Esophagus squamous epithelium (tissue), 5 donors: ENCODE measurements around the gene WASHC2C. TPM values are rescaled to one million over a fixed set of nuclear protein-coding genes. Genes with fewer than 3 reads are reported as not detected.
"Not testable (repeated sequence)": the region's sequence is repeated elsewhere in the genome, so short reads cannot be mapped to it uniquely, and the experiment has no call there.

Experiments
- DNase-seq: peaks from one replicate; lab custom pipeline; 2025; lab: John Stamatoyannopoulos, UW
- H3K27ac ChIP-seq, 4 donors: fragments of 200-600 bp; sonication (generic); one replicate each; pipeline ENCODE4 v1.5.1; 2016 to 2019; ENCODE audit warnings: mild to moderate bottlenecking in 1 of 4
- H3K27me3 ChIP-seq, 4 donors: fragments of 200-600 bp; sonication (generic); 1 replicate in 3 of 4; 2 replicates in 1 of 4; pipeline versions ENCODE4 v1.5.1 to v1.6.0; 2017 to 2021; ENCODE audit warnings: antibody characterized with exemption in 1 of 4
- H3K36me3 ChIP-seq, 3 donors: fragments of 200-600 bp; sonication (generic); one replicate each; pipeline ENCODE4 v1.5.1; 2016 to 2019
- H3K4me1 ChIP-seq, 3 donors: fragments of 200-600 bp; sonication (generic); one replicate each; pipeline ENCODE4 v1.5.1; 2017 to 2019
- H3K4me3 ChIP-seq, 4 donors: fragments of 200-600 bp; sonication (generic); 1 replicate in 3 of 4; 2 replicates in 1 of 4; pipeline ENCODE4 v1.5.1; 2016 to 2019; ENCODE audit warnings: mild to moderate bottlenecking in 2 of 4, moderate library complexity in 1 of 4
- H3K9me3 ChIP-seq, 3 donors: fragments of 200-600 bp; sonication (generic); one replicate each; pipeline ENCODE4 v1.5.1; 2016 to 2019
- WGBS, 2 donors: methylation state at CpG; one replicate each; pipeline ENCODE4 v1.1.5; 2018; 5-methylcytosine and 5-hydroxymethylcytosine counted together
- intact Hi-C: fragments of 100-400 bp; cut with DNase I; formaldehyde crosslinking; loops from one replicate; pipeline ENCODE4 v1.15.0; 2022
- total RNA-seq, 4 donors: library from RNA; depleted of rRNA; stranded (reverse); fragments of >200 nt; gene quantifications; one replicate each; pipeline ENCODE4 v1.1.0, GENCODE V29; 2016
- donor health status: DM: yes; HTN: yes; CAD: no.

WASHC2C gene
- total RNA-seq, 4 donors from 2014 or later = 18.9 to 30.1 (median 19.7) TPM

DNA sequence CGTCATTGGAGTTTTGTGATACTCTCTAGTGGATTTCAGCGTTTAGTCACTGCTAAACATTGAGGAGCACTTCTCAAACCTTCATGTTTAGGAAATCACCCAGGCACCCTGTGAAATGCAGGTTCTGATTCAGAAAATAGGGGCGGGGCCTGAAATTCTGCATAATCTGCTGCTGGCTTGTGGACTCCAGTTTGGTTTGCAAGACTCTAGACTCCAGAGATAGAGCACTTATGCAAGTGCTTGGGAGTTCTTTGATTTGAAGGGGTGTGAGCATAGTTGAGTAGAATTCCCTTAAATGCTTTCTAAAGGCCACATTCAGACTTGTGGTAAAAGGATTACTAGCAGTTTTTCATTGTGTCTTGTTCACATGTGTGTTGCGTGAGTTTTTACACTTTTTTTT lies 41.3 kb downstream of the WASHC2C start:
- DNase-seq, H3K4me3 ChIP-seq, intact Hi-C loops, H3K27ac ChIP-seq, H3K9me3 ChIP-seq, H3K27me3 ChIP-seq, H3K4me1 ChIP-seq: not testable (repeated sequence)
- WGBS, 2 donors = 83 to 93% methylated on average over 3 to 4 of the region's 4 CpGs
- peaks cover 0 to 50% (median under 1%) of the 10 kb centered on the region in 3 donors for H3K36me3 ChIP-seq

DNA sequence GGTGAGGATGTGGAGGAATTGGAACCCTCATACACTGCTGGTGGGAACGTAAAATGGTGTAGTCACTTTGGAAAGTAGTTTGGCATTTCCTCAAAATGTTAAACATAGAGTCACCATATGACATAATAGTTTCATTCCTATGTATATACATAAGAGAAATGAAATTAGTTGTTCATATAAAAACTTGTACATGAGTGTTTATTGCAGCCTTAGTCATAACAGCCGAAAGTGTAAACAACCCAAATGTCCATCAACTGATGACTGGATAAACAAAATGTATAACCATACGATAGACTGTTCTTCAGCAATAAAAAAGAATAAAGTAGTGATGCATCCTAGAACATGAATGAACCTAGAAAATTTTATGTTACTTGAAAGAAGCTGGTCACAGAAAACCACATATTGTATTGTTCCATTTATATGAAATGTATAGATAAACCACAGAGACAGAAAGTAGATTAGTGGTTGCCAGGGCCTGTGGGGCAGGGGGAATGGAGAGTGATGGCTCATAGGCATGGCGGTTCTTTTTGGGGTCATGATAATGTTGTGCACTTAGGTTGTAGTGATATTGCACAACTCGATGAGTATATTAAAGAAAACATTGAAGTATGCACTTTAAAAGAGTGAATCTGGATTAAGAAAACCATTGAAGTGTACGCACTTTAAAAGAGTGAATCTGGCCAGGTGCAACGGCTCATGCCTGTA lies 44.8 kb downstream of the WASHC2C start:
- H3K27ac ChIP-seq, H3K27me3 ChIP-seq, DNase-seq, H3K4me3 ChIP-seq, intact Hi-C loops, H3K9me3 ChIP-seq, H3K4me1 ChIP-seq: not testable (repeated sequence)
- 89 to 91% methylated on average over 4 to 5 of the region's 7 CpGs for WGBS, 2 donors
- peaks cover 0 to 49% (median 3%) of the 10 kb centered on the region in 3 donors for H3K36me3 ChIP-seq

DNA sequence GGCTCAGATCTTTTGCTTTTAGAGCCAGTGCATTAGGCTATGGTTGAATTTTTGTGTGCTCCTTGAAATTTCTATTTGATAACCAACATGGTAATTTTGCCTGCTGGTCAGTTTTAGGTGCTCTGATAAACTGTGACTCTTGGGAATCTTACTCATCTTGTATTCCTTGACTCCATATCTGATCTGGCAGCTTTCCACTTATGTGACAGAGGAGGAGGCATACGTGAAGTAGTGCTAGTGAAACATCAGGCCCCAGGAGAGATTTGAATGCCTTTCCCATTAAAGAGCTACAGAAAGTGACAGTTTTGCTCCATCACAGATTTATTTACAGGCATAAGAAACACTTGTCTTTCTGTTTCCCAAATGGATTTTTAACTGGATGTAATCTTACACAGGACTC lies 59.2 kb downstream of the WASHC2C start:
- no CpG with 5 or more reads among the region's 1 CpG for WGBS, 2 donors
- H3K4me1 ChIP-seq, DNase-seq, H3K9me3 ChIP-seq, intact Hi-C loops, H3K27me3 ChIP-seq, H3K27ac ChIP-seq, H3K4me3 ChIP-seq: not testable (repeated sequence)
- peaks cover 0 to 71% (median 8%) of the 10 kb centered on the region in 3 donors for H3K36me3 ChIP-seq

DNA sequence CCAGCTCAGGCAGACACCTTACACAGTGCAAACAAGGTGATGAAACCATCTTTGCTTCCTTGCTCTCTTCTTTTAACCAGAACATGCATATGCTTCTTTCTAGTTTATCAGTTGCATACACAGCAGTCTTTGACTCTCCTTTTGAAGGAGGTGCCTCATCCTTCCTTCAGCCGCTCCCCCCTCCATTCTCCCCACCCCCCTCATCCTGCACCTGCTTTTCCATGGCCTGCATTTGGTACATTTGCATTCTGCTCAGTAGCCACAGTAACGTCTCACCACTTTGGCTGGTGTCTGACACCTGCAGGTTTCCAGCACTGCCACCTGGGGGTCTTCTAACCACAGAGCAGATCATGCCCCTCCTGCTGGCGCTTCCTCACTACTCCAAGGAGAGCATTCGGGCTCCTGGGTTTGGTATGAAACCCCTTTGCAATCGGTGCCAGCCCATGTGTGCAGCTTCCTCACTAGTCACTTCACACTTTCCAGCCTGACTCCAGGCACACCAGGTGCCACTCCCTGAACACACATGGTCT lies 60.2 kb downstream of the WASHC2C start:
- H3K4me1 ChIP-seq, H3K4me3 ChIP-seq, intact Hi-C loops, H3K27ac ChIP-seq, H3K27me3 ChIP-seq, DNase-seq, H3K9me3 ChIP-seq: not testable (repeated sequence)
- H3K36me3 ChIP-seq = peaks cover 0 to 81% (median 8%) of the 10 kb centered on the region in 3 donors
- WGBS, 2 donors = 60% methylated on average over 1 of the region's 5 CpGs; no CpG with 5 or more reads in 1 of the 2 donors

DNA sequence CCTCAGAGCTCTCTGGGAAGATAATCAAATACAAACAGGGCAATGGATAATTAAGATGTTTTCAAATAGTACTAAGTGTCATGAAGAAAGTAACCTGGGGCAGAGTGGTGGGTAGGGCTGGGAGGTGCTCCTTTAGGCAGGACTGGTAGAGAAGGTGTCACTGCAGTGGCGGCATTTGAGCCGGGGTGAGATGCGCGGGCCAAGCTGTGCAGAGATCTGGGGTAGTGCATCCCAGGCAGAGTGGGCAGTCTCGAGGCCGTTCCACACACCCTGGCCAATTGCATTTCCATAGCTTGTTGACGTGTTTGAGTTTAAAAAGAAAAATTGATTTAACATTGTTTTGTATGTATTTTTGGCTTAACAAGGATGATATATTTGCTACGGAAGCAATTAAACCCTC lies 62.9 kb downstream of the WASHC2C start:
- H3K4me3 ChIP-seq, H3K4me1 ChIP-seq, H3K27ac ChIP-seq, intact Hi-C loops, DNase-seq, H3K9me3 ChIP-seq, H3K27me3 ChIP-seq: not testable (repeated sequence)
- WGBS, 2 donors = 93 to 94% methylated on average over 7 to 8 of the region's 8 CpGs
- peaks cover 0 to 84% (median 8%) of the 10 kb centered on the region in 3 donors for H3K36me3 ChIP-seq

DNA sequence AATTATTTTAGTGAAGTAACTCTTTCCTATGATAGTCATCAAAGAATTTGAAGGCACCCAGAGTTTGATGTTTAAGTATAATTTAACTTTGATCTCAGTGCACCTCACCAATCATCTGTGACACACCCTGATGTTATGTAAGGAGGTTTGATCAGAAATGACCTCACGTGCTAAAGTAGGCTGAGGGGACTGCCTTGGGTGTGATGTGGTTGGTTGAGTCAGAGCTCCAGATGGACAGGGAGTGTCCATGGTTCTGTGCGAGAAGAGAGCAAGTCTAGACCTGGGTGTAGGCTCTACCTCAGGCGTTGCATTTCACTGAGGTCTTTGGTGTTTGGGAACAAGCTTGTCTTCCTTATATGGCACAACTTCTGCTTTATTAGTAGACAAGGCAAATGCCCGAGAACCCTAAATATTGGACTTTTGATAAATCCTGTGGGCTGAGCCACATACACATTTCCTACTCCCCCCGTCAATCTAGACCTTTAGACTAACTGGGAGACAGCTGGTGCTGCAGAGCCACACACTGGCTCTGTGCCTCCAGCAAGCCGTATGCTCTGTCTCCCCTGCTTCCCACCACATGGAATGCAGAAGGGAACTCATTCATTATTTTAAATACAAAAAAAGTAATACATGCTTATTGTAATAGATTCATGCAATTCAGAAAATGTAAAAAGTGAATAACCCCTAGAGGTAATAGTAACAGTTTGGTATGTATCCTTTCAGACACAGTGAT lies 63.8 kb downstream of the WASHC2C start:
- peaks cover 0 to 76% (median 8%) of the 10 kb centered on the region in 3 donors for H3K36me3 ChIP-seq
- intact Hi-C loops, H3K27me3 ChIP-seq, H3K9me3 ChIP-seq, DNase-seq, H3K27ac ChIP-seq, H3K4me1 ChIP-seq, H3K4me3 ChIP-seq: not testable (repeated sequence)
- 62 to 63% methylated on average over 4 to 5 of the region's 6 CpGs for WGBS, 2 donors

DNA sequence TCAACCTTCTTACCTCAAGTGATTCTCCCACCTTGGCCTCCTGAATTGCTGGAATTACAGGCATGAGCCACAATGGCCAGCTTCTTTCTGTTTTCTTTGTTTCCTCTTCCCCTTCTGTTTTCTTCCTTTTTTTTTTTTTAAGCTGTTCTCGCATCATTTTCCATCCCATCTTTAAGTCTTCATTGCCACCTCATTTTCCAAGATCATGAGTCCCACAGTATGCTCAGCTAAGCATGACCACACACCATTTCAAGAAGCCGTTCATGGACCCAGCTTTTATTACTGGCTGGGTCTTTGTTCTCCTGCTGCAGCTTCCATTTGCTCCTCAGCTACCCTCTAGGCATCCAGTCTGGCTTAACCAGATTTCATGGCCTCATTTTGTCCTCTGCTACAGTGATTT lies 67.7 kb downstream of the WASHC2C start:
- intact Hi-C loops, H3K4me1 ChIP-seq, DNase-seq, H3K27ac ChIP-seq, H3K4me3 ChIP-seq, H3K27me3 ChIP-seq, H3K9me3 ChIP-seq: not testable (repeated sequence)
- 36 to 47% methylated on average over 2 of the region's 2 CpGs for WGBS, 2 donors
- H3K36me3 ChIP-seq = peaks cover 0 to 40% (median 0%) of the 10 kb centered on the region in 3 donors

DNA sequence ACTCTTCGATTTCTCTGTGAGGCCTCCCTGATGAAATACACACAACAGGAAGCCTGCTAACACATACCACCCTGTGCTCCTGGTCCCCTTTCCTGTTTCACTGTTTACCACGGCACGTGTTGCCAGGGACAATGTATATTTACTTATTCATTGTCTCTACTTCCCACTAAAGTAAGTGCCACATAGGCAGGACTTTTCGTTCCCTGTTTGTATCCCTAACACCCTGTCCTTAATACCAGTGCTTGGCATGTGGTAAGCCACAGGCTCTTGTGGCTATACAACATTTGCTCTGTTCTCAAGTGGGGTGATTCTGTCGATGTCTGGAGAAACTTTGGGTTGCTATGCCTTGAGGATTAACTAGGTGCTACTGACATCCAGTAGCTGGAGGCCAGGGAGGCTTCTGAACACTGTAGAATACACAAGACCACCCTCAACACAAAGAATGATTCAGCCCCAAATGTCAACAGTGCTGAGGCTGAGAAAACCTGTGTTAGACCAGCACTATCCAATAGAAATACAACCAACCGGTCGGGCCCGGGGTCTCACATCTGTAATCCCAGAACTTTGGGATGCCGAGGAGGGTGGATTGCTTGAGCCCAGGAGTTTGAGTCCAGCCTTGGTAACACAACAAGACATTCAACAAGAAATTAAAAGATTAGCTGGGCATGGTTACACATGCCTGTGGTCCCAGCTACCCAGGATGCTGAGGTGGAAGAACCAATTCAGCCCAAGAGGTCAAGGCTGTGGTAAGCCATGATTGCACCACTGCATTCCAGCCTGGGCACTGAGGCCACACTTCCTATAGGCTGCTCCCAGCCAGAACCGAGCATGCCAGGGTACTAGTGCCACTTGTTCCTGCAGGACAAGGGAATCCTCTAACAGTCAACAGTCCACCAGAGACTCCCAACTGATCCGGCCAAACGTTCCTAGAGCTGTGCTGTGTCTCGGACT lies 76.3 kb downstream of the WASHC2C start:
- H3K36me3 ChIP-seq, H3K9me3 ChIP-seq, H3K27me3 ChIP-seq, DNase-seq, H3K4me1 ChIP-seq, H3K4me3 ChIP-seq, intact Hi-C loops, H3K27ac ChIP-seq: not testable (repeated sequence)
- WGBS, 2 donors = 40 to 43% methylated on average over 10 to 13 of the region's 13 CpGs

DNA sequence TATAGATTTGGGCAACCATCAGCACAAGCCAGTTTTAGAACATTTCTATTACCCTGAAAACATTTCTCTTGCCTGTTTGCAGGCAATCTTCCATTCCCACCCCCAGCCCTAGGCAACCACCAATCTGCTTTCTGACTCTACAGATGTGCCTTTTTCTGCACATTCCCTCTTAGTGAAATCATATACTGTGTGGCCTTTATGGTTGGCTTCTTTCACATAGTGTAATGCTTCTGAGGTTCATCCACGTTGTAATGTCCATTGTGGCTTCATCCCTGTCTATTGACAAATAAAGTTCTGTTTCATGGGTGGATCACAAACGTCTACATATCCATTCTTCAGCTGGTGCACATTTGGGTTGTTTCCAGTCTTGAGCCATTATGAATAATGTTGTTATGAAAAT lies 77.9 kb downstream of the WASHC2C start:
- intact Hi-C loops, H3K4me3 ChIP-seq, DNase-seq, H3K4me1 ChIP-seq, H3K27me3 ChIP-seq, H3K36me3 ChIP-seq, H3K27ac ChIP-seq, H3K9me3 ChIP-seq: not testable (repeated sequence)
- WGBS, 2 donors = 27 to 63% methylated on average over 2 of the region's 2 CpGs
